ENCODE measurements around the gene IMMP2L.

GRCh38 chr7:111294494-111294893 lies 267.8 kb downstream of the IMMP2L start:
- TF ChIP-seq, protein P1, sequence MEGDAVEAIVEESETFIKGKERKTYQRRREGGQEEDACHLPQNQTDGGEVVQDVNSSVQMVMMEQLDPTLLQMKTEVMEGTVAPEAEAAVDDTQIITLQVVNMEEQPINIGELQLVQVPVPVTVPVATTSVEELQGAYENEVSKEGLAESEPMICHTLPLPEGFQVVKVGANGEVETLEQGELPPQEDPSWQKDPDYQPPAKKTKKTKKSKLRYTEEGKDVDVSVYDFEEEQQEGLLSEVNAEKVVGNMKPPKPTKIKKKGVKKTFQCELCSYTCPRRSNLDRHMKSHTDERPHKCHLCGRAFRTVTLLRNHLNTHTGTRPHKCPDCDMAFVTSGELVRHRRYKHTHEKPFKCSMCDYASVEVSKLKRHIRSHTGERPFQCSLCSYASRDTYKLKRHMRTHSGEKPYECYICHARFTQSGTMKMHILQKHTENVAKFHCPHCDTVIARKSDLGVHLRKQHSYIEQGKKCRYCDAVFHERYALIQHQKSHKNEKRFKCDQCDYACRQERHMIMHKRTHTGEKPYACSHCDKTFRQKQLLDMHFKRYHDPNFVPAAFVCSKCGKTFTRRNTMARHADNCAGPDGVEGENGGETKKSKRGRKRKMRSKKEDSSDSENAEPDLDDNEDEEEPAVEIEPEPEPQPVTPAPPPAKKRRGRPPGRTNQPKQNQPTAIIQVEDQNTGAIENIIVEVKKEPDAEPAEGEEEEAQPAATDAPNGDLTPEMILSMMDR (IDR thresholded peaks at IDR 0.05) = no peak
- no peak for TF ChIP-seq POLR2A (IDR thresholded peaks at IDR 0.05)

All from right lobe of liver (tissue), 4 donors.